Lower leg skin (tissue), 4 donors: ENCODE measurements around the gene DTD1. TPM values are rescaled to one million over a fixed set of nuclear protein-coding genes. Genes with fewer than 3 reads are reported as not detected.

Experiments used
- DNase-seq, 2 donors: peaks; one replicate each; pipeline ENCODE4 v3.0.0-alpha.2; 2019; ENCODE audit warnings: low spot score in 2 of 2
- H3K4me3 ChIP-seq: fragments of 200-600 bp; sonication (generic); 2 replicates; pipeline ENCODE4 v1.5.1; 2017; ENCODE audit warnings: mild to moderate bottlenecking, low read depth; ENCODE audit not compliant: poor library complexity, severe bottlenecking
- POLR2A ChIP-seq, 2 donors: fragments of 450-650 bp; IDR thresholded peaks; one replicate each; pipeline ENCODE4 v1.6.1; 2016 to 2017; ENCODE audit warnings: antibody characterized with exemption in 2 of 2, mild to moderate bottlenecking in 1 of 2, moderate library complexity in 1 of 2
- WGBS, 2 donors: methylation state at CpG; one replicate each; pipeline ENCODE4 v1.1.5; 2018; 5-methylcytosine and 5-hydroxymethylcytosine counted together
- intact Hi-C: fragments of 100-400 bp; cut with DNase I; formaldehyde crosslinking; loops from one replicate; pipeline ENCODE4 v1.15.0; 2023; ENCODE audit warnings: low total_unique reads
- total RNA-seq, 4 donors: library from RNA; depleted of rRNA; stranded (reverse); fragments of >200 nt; gene quantifications; one replicate each; pipeline ENCODE4 v1.1.0, GENCODE V29; 2016
- TF ChIP-seq, protein P1 (sequence below), 3 donors: fragments of 450-650 bp; IDR thresholded peaks; one replicate each; pipeline ENCODE4 v1.5.1; 2016; ENCODE audit warnings: antibody characterized with exemption in 3 of 3, mild to moderate bottlenecking in 3 of 3, moderate library complexity in 2 of 3

DTD1 gene
- total RNA-seq, 4 donors from 2014 or later = 21.7 to 41.8 (median 39.8) TPM

DNA sequence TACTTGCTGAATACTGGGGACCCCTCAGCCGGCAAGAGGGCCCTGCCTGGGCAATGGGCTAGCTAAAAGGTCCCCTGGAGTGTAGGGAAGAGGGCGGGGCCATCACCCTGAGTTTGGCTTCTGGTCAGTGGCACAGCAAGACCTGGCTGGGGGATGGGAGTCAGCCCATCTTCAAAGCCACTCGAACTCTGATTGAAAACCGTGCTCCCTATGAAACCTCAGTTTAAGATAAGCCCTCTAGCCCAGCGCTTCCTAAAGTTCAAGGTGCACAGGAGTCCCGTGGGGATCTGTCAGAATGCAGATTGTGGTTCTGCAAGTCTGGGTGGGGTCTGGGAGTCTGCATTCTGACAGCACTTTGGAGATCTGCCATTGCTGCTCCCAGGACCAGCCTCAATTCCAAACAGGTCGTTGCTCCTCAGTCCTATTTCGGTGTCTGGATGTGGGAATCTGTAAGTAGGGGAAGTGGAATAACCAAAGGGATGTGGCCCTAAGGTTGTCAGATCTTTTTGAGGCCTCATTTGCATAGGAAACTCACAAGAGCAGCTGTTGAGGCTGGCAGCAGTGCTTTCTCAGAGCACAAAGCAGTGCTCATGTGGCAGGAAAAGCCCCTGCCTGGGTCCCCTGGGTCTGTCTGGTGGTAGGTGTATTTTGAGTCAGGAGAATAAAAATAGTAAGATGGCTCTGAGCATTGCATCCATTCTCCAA, 140.5 kb downstream of the DTD1 start:
- no peak for DNase-seq
- 66 to 74% methylated on average over 8 of the region's 8 CpGs for WGBS, 2 donors
- no peak overlapping the region for H3K4me3 ChIP-seq
- no peak for TF ChIP-seq POLR2A (IDR thresholded peaks at IDR 0.05)
- TF ChIP-seq, protein P1, sequence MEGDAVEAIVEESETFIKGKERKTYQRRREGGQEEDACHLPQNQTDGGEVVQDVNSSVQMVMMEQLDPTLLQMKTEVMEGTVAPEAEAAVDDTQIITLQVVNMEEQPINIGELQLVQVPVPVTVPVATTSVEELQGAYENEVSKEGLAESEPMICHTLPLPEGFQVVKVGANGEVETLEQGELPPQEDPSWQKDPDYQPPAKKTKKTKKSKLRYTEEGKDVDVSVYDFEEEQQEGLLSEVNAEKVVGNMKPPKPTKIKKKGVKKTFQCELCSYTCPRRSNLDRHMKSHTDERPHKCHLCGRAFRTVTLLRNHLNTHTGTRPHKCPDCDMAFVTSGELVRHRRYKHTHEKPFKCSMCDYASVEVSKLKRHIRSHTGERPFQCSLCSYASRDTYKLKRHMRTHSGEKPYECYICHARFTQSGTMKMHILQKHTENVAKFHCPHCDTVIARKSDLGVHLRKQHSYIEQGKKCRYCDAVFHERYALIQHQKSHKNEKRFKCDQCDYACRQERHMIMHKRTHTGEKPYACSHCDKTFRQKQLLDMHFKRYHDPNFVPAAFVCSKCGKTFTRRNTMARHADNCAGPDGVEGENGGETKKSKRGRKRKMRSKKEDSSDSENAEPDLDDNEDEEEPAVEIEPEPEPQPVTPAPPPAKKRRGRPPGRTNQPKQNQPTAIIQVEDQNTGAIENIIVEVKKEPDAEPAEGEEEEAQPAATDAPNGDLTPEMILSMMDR (IDR thresholded peaks at IDR 0.05) = no peak
- intact Hi-C loops = no loop called here

DNA sequence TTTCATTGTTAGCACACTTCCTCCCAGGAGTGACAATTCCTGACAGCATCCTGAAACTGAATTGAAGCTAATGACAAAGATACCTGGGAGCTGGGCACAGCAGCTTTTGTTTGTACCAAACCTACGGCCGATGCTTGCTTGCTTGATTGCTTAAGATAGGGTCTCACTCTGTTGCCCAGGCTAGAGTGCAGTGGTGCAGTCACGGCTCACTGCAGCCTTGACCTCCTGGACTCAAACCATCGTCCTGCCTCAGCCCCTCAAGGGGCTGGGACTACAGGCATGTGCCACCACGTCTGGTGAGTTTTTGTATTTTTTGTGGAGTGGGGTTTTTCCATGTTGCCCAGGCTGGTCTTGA, 141.0 kb downstream of the DTD1 start:
- DNase-seq = no peak
- intact Hi-C loops = no loop called here
- WGBS, 2 donors = 83 to 85% methylated on average over 5 of the region's 5 CpGs
- no peak for TF ChIP-seq POLR2A (IDR thresholded peaks at IDR 0.05)
- TF ChIP-seq, protein P1 (IDR thresholded peaks at IDR 0.05) = no peak
- H3K4me3 ChIP-seq = no peak overlapping the region

DNA sequence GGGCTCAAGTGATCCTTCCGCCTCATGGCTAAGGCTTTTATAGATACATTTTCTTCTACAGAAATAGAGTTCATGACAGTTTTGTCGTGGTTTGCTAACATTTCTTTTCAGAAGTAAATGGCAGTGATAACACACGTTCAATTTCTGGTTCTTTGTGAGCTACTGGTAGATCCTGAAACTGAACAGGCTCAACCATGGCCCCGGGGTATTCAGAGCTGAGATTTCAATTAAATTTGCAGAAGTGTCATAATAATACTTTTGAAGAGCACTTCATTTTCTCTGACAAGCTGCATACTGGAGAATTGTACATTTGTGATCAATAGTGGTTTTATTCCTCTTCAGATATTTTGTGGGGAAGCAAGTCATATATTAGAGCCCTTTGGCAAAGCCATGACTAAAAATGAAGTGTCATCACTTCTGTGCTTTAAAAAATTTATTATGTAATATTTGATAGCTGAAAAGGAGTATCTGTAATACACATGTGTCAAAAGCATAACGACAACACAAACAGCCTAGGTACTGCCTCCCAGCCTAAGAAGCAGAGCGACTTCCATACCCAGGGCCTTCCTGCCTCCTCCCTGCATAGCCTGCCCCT, 141.5 kb downstream of the DTD1 start:
- 59 to 73% methylated on average over 6 of the region's 6 CpGs for WGBS, 2 donors
- intact Hi-C loops = no loop called here
- TF ChIP-seq POLR2A (IDR thresholded peaks at IDR 0.05) = no peak
- TF ChIP-seq, protein P1 (IDR thresholded peaks at IDR 0.05) = no peak
- DNase-seq = no peak
- H3K4me3 ChIP-seq = no peak overlapping the region

DNA sequence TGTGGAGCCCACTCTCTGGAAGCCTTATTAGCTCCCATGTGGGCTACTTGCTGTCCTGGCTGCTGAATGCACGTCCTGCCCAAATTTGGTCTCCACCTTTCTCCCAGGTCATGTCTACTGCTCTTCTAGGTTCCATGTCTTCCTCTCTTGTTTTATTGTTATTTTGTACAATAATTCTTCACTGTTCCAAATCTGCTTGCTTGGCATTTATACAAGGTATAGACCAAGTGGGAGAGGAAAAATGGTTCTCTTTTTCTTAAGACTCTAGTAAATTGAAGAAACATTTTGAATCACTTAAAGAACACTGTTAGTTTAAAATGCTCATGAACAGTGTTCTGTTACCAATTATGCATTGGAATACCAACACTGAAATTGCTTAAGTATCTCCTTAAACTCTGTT, 144.1 kb downstream of the DTD1 start:
- H3K4me3 ChIP-seq = no peak overlapping the region
- intact Hi-C loops = no loop called here
- DNase-seq = no peak
- TF ChIP-seq, protein P1 (IDR thresholded peaks at IDR 0.05) = no peak
- no peak for TF ChIP-seq POLR2A (IDR thresholded peaks at IDR 0.05)
- 90 to 91% methylated on average over 1 of the region's 1 CpG for WGBS, 2 donors

DNA sequence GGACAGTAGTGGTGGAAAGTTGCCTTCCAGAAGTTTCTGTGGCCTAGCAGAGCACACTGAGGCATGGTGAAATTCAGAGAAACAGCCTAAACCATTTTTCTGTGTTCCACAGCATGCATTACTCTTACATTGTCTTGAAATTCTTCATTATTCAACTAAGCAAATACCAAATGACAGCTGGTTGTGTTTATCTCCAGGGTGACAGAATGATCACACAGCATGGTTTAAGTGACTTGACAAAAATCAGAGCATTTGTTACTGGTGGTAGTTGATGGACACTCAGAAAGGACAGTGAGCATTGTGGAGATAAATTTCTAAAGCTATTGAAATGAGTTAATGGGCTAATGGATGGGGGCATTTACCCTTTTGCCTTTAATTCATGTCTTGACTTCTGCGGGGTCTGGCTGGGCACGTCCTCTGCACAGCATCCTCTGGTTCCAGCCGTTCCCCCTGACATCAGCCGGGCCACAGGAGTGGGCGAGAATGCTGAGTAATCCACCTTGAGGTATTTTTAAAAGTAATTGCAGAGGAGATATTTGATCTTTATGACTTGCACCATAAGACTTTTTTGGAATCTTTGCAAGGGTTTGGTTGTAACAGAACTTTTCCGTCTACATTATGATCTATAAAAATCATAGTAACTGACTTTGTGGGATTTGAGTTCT, 146.8 kb downstream of the DTD1 start:
- WGBS, 2 donors = 84 to 95% methylated on average over 6 of the region's 6 CpGs

More for the DNA sequence above, 146.8 kb downstream of the DTD1 start:
- intact Hi-C loops = no loop called here
- H3K4me3 ChIP-seq = no peak overlapping the region
- DNase-seq = no peak
- TF ChIP-seq, protein P1 (IDR thresholded peaks at IDR 0.05) = no peak
- no peak for TF ChIP-seq POLR2A (IDR thresholded peaks at IDR 0.05)
